ENCODE measurements around the gene RAPGEF5. TPM values are rescaled to one million over a fixed set of nuclear protein-coding genes. Genes with fewer than 3 reads are reported as not detected.

Gene RAPGEF5
- total RNA-seq, 1 donor from 2014 or later = 65.8 TPM

- no peak for TF ChIP-seq CTCF (IDR thresholded peaks at IDR 0.05)
- Histone ChIP-seq H3K4me3 (no peak overlapping the region), H3K27me3 (no peaks in the 10 kb centered on the region), H3K27ac (no peak overlapping the region), H3K9me3 (no peaks in the 10 kb centered on the region), H3K36me3 (no peaks in the 10 kb centered on the region), H3K4me1 (no peaks in the 10 kb centered on the region)
- DNase-seq (ENCODE audit: low spot score in 2 of 2) = no peak
- intact Hi-C loops (cut with DNase I) = no loop called here
Measured at GRCh38 chr7:22275661-22276060, 81.3 kb downstream of the RAPGEF5 start.

GRCh38 chr7:22271311-22271710 lies 85.6 kb downstream of the RAPGEF5 start:
- no peak for DNase-seq (ENCODE audit: low spot score in 2 of 2)
- TF ChIP-seq CTCF (IDR thresholded peaks at IDR 0.05) = no peak
- Histone ChIP-seq H3K9me3 (no peaks in the 10 kb centered on the region), H3K4me3 (no peak overlapping the region), H3K27ac (no peak overlapping the region), H3K4me1 (no peaks in the 10 kb centered on the region), H3K36me3 (no peaks in the 10 kb centered on the region), H3K27me3 (no peaks in the 10 kb centered on the region)
- intact Hi-C loops (cut with DNase I) = no loop called here

GRCh38 chr7:22270371-22270770 lies 86.6 kb downstream of the RAPGEF5 start:
- no peak for TF ChIP-seq CTCF (IDR thresholded peaks at IDR 0.05)
- H3K27me3 ChIP-seq = no peaks in the 10 kb centered on the region
- H3K4me3 ChIP-seq = no peak overlapping the region
- H3K9me3 ChIP-seq = no peaks in the 10 kb centered on the region
- no peaks in the 10 kb centered on the region for H3K4me1 ChIP-seq
- H3K27ac ChIP-seq = no peak overlapping the region
- H3K36me3 ChIP-seq = no peaks in the 10 kb centered on the region
- intact Hi-C loops (cut with DNase I) = no loop called here
- no peak for DNase-seq (ENCODE audit: low spot score in 2 of 2)

GRCh38 chr7:22269963-22270362 lies 87.0 kb downstream of the RAPGEF5 start:
- Histone ChIP-seq H3K27me3 (no peaks in the 10 kb centered on the region), H3K9me3 (no peaks in the 10 kb centered on the region), H3K4me1 (no peaks in the 10 kb centered on the region), H3K27ac (no peak overlapping the region), H3K36me3 (no peaks in the 10 kb centered on the region), H3K4me3 (no peak overlapping the region)
- DNase-seq (ENCODE audit: low spot score in 2 of 2) = no peak
- intact Hi-C loops (cut with DNase I) = no loop called here
- TF ChIP-seq CTCF (IDR thresholded peaks at IDR 0.05) = no peak

- Histone ChIP-seq H3K36me3 (no peaks in the 10 kb centered on the region), H3K4me3 (no peak overlapping the region), H3K27ac (no peak overlapping the region), H3K9me3 (no peaks in the 10 kb centered on the region), H3K4me1 (no peaks in the 10 kb centered on the region), H3K27me3 (no peaks in the 10 kb centered on the region)
- no peak for TF ChIP-seq CTCF (IDR thresholded peaks at IDR 0.05)
- no peak for DNase-seq (ENCODE audit: low spot score in 2 of 2)
- intact Hi-C loops (cut with DNase I) = no loop called here
Measured at GRCh38 chr7:22268884-22269421, 88.0 kb downstream of the RAPGEF5 start.

All from ascending aorta (tissue), 2 donors.